ENCODE measurements around the gene ATG2A.

GRCh38 chr11:64894812-64895452 lies 22.1 kb downstream of the ATG2A start:
- no peak for TF ChIP-seq GATA1 (IDR thresholded peaks at IDR 0.05; ENCODE audit: low read depth, low read length)
- no peak for TF ChIP-seq POLR2A (IDR thresholded peaks at IDR 0.05; ENCODE audit: low read length)

All from erythroblast (primary cell).